ENCODE results near the gene TEX12. TPM values are rescaled to one million over a fixed set of nuclear protein-coding genes. Genes with fewer than 3 reads are reported as not detected.

Gene TEX12
- 0.21 TPM in 1 of 2 replicates, not detected in the other for total RNA-seq (2014; rRNA removed; shearing (Covaris generic))

GRCh38 chr11:112167145-112167544 lies at the start of gene TEX12:
TEX12 (plus strand) TSS chr11:112167372; CDS start chr11:112169269, 1,897 bp downstream.
- Histone ChIP-seq H3K27me3 (ENCODE audit: control insufficient read depth, insufficient read depth, low read length) (no peaks in the 10 kb centered on the region), H3K36me3 (replicated peaks; ENCODE audit: control insufficient read depth, insufficient read depth, low read length) (no peaks in the 10 kb centered on the region), H3K4me3 (ENCODE audit: insufficient read depth, low read depth, low read length) (no peak within 1 kb of the TSS)
- DNase-seq: no peak

- no peak for DNase-seq
- H3K27me3 ChIP-seq (ENCODE audit: control insufficient read depth, insufficient read depth, low read length): no peaks in the 10 kb centered on the region
- no peaks in the 10 kb centered on the region for H3K36me3 ChIP-seq (replicated peaks; ENCODE audit: control insufficient read depth, insufficient read depth, low read length)
- H3K4me3 ChIP-seq (ENCODE audit: insufficient read depth, low read depth, low read length): no peak overlapping the region
These were observed 49.0 kb upstream of the TEX12 start for GRCh38 chr11:112118176-112118575.

- no peak overlapping the region for H3K4me3 ChIP-seq (ENCODE audit: insufficient read depth, low read depth, low read length)
These were observed 45.1 kb upstream of the TEX12 start for GRCh38 chr11:112121981-112122615.

GRCh38 chr11:112123129-112123528 lies 44.0 kb upstream of the TEX12 start:
- Histone ChIP-seq H3K36me3 (replicated peaks; ENCODE audit: control insufficient read depth, insufficient read depth, low read length) (no peaks in the 10 kb centered on the region), H3K4me3 (ENCODE audit: insufficient read depth, low read depth, low read length) (no peak overlapping the region), H3K27me3 (ENCODE audit: control insufficient read depth, insufficient read depth, low read length) (no peaks in the 10 kb centered on the region)
- DNase-seq: no peak

More at GRCh38 chr11:112121981-112122615, 45.1 kb upstream of the TEX12 start:
- Histone ChIP-seq H3K27me3 (ENCODE audit: control insufficient read depth, insufficient read depth, low read length) (no peaks in the 10 kb centered on the region), H3K36me3 (replicated peaks; ENCODE audit: control insufficient read depth, insufficient read depth, low read length) (no peaks in the 10 kb centered on the region)
- DNase-seq: no peak

GRCh38 chr11:112127056-112127455 lies 40.1 kb upstream of the TEX12 start:
- H3K27me3 ChIP-seq (ENCODE audit: control insufficient read depth, insufficient read depth, low read length): no peaks in the 10 kb centered on the region
- H3K4me3 ChIP-seq (ENCODE audit: insufficient read depth, low read depth, low read length): no peak overlapping the region
- DNase-seq: no peak
- no peaks in the 10 kb centered on the region for H3K36me3 ChIP-seq (replicated peaks; ENCODE audit: control insufficient read depth, insufficient read depth, low read length)

GRCh38 chr11:112128483-112129121 lies 38.6 kb upstream of the TEX12 start:
- Histone ChIP-seq H3K4me3 (ENCODE audit: insufficient read depth, low read depth, low read length) (no peak overlapping the region), H3K36me3 (replicated peaks; ENCODE audit: control insufficient read depth, insufficient read depth, low read length) (no peaks in the 10 kb centered on the region), H3K27me3 (ENCODE audit: control insufficient read depth, insufficient read depth, low read length) (no peaks in the 10 kb centered on the region)
- DNase-seq: no peak

- H3K4me3 ChIP-seq (ENCODE audit: insufficient read depth, low read depth, low read length): no peak overlapping the region
- H3K27me3 ChIP-seq (ENCODE audit: control insufficient read depth, insufficient read depth, low read length): no peaks in the 10 kb centered on the region
- DNase-seq: no peak
- H3K36me3 ChIP-seq (replicated peaks; ENCODE audit: control insufficient read depth, insufficient read depth, low read length): no peaks in the 10 kb centered on the region
These were observed 37.5 kb upstream of the TEX12 start for GRCh38 chr11:112129656-112130055.

- peak; percentile 18 for DNase-seq
- H3K27me3 ChIP-seq (ENCODE audit: control insufficient read depth, insufficient read depth, low read length): no peaks in the 10 kb centered on the region
- no peaks in the 10 kb centered on the region for H3K36me3 ChIP-seq (replicated peaks; ENCODE audit: control insufficient read depth, insufficient read depth, low read length)
- H3K4me3 ChIP-seq (ENCODE audit: insufficient read depth, low read depth, low read length): no peak overlapping the region
These were observed 34.4 kb upstream of the TEX12 start for GRCh38 chr11:112132737-112133136.

GRCh38 chr11:112134473-112134872 lies 32.7 kb upstream of the TEX12 start:
- Histone ChIP-seq H3K27me3 (ENCODE audit: control insufficient read depth, insufficient read depth, low read length) (no peaks in the 10 kb centered on the region), H3K36me3 (replicated peaks; ENCODE audit: control insufficient read depth, insufficient read depth, low read length) (no peaks in the 10 kb centered on the region), H3K4me3 (ENCODE audit: insufficient read depth, low read depth, low read length) (no peak overlapping the region)
- no peak for DNase-seq

GRCh38 chr11:112143597-112143996 lies 23.6 kb upstream of the TEX12 start:
- Histone ChIP-seq H3K27me3 (ENCODE audit: control insufficient read depth, insufficient read depth, low read length) (no peaks in the 10 kb centered on the region), H3K36me3 (replicated peaks; ENCODE audit: control insufficient read depth, insufficient read depth, low read length) (no peaks in the 10 kb centered on the region), H3K4me3 (ENCODE audit: insufficient read depth, low read depth, low read length) (no peak overlapping the region)
- no peak for DNase-seq

GRCh38 chr11:112150517-112150916 lies 16.7 kb upstream of the TEX12 start:
- no peak for DNase-seq
- H3K4me3 ChIP-seq (ENCODE audit: insufficient read depth, low read depth, low read length): no peak overlapping the region
- H3K27me3 ChIP-seq (ENCODE audit: control insufficient read depth, insufficient read depth, low read length): no peaks in the 10 kb centered on the region
- no peaks in the 10 kb centered on the region for H3K36me3 ChIP-seq (replicated peaks; ENCODE audit: control insufficient read depth, insufficient read depth, low read length)

- Histone ChIP-seq H3K4me3 (ENCODE audit: insufficient read depth, low read depth, low read length) (no peak overlapping the region), H3K36me3 (replicated peaks; ENCODE audit: control insufficient read depth, insufficient read depth, low read length) (no peaks in the 10 kb centered on the region), H3K27me3 (ENCODE audit: control insufficient read depth, insufficient read depth, low read length) (no peaks in the 10 kb centered on the region)
- no peak for DNase-seq
These were observed 10.8 kb upstream of the TEX12 start for GRCh38 chr11:112156153-112156955.

- DNase-seq: no peak
These were observed 10.0 kb upstream of the TEX12 start for GRCh38 chr11:112156956-112157766.

More at GRCh38 chr11:112156956-112157766, 10.0 kb upstream of the TEX12 start:
- Histone ChIP-seq H3K4me3 (ENCODE audit: insufficient read depth, low read depth, low read length) (no peak overlapping the region), H3K36me3 (replicated peaks; ENCODE audit: control insufficient read depth, insufficient read depth, low read length) (no peaks in the 10 kb centered on the region), H3K27me3 (ENCODE audit: control insufficient read depth, insufficient read depth, low read length) (no peaks in the 10 kb centered on the region)
